ENCODE results near the gene TUG1.

Gene TUG1

DNA sequence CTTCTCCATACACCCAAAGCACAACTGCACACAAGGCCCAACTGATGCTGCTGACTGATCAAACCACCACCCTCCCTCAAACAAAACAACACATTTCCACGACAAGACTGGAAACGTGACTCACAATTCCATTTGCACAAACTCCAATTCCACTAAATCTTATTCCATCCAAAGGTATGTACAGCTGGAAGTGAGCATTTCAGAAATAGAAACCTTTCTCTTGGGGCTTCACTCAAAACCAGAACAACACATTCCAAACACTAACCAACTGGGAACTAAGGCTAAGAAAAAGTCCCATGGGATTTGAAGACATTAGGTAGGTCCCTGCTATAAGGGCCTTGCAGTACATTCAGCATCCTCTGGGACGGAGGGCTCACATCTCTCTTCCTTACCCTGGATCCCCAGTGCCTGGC lies 20.1 kb upstream of the TUG1 start:
- FAIRE-seq: no peak

GRCh38 chr22:30949934-30950660 lies 19.0 kb upstream of the TUG1 start:
- FAIRE-seq: no peak

- no peak for FAIRE-seq
These were observed 15.9 kb upstream of the TUG1 start for GRCh38 chr22:30953206-30953605.

DNA sequence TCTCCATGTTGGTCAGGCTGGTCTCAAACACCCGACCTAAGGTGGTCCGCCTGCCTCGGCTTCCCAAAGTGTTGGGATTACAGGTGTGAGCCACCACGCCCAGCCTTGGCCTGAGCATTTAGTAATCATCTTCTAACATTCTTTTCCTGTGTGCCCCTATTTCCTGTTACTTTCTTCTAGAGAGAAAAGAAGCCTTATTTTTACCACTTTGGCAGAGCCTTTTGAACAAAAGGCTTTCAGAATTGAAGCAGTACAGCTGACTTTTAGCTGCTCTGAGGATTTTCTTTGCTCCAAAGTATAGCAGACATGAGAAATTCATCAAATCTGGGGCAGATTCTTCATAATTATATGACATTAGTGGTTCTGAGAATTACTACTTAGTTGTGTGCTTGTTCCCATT lies 13.9 kb upstream of the TUG1 start:
- no peak for FAIRE-seq

DNA sequence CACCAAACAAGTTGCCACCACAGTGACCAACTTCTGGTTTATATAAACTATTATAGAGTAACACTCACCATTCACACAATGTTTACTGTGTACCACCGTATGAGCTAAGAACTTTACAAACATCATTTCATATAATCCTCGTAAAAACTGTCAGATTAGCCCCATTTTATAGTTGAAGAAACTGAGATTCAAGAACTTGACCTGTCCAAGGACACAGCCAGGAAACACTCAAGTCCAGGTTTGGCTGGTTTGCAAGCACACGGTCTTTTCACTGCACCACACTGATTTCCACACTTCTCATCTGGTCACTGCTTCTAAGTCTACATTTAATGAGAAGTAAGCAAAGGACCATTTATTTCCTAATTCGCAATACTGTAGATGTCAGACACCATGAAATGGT lies 4.2 kb upstream of the TUG1 start:
- FAIRE-seq: no peak

DNA sequence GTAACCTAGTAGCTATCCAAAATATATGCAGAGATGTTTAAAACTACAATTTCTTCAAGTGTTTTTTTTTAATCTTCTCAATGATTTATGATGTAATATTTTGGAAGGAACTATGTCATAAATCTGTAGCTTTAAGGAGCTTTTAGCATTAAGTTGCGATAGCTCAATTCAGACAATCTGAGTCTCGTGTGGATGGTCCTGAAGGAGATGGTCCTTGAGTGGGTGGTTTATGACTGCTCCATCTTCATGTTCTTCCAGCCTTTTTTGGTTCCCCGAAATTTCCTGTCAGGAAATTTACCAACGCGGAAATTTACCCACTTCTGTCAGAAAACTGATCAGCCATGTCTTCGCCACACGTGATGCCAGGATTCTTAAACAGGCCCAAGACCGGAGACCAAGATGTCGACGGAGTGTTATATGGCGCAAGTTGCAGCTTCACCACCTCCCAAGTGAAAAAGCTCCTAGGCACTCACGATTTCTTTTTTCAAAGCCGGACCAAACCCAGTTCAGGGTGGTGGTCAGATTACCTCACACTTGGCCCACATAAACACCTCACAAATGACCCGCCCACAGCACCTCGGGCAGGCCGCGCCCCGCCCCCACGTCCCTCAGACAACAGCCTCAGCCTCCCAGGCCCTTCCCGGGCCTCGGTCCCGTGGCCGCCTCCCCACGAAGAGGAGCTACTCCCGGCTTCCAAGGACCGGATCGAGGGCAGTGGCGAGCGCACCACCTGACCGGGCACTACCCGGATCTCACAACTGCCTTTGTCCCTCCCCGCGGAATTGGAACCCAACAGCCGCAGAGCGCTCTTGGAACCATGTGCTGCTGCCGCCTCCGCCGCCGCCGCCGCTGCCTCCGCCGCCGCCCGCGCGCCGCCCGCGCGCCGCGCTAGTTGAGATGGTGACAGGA lies 796 bp upstream of the TUG1 start, which contains the start of gene MORC2:
Gene MORC2 (minus strand): TSS at position 760 of the 909 bp plus-strand sequence. CDS start 885 bp downstream, outside the sequence.
- FAIRE-seq: no peak

DNA sequence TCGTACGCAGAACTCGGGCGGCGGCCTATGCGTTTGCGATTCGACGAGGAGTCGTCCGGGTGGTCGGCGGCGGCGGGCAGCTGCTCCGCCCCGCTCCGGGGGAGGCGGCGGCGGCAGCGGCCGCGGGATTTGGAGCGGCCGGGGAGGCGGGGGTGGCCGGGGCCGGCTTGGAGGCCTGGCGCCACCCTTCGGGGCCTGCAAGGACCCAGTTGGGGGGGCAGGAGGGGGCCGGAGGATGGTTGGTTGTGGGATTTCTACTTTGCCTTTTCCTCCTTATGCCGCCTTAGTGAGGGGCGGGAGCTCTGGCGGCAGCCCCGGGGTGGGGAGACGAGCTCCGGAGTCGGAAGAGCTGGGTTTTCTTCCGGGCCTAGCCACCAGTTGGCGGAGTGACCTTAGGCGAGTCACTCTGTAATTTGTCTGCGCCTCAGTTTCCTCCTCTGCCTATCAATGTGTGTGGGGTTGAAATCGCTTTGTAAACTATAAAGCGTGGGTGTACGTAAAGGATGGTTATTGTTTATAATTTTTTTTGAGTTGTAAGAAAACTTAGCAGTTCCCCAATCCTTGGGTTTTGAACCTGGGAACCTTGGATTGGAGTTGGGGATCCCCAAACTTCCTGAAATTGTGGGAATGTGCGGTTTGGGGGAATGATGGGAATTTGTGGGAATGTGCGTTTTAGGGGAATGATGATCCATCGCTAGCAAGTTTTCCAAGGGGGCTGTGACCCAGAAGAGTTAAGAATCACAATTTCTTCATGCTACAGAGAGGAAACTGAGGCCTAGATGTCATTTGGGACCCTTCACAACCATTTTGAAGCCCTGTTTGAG lies 679 bp downstream of the TUG1 start:
- FAIRE-seq: no peak

GRCh38 chr22:30970356-30970746 lies 1.3 kb downstream of the TUG1 start:
- no peak for FAIRE-seq

- no peak for FAIRE-seq
These were observed 9.4 kb downstream of the TUG1 start for GRCh38 chr22:30978304-30978962.

- no peak for FAIRE-seq
These were observed 10.9 kb downstream of the TUG1 start for GRCh38 chr22:30979932-30980331.

DNA sequence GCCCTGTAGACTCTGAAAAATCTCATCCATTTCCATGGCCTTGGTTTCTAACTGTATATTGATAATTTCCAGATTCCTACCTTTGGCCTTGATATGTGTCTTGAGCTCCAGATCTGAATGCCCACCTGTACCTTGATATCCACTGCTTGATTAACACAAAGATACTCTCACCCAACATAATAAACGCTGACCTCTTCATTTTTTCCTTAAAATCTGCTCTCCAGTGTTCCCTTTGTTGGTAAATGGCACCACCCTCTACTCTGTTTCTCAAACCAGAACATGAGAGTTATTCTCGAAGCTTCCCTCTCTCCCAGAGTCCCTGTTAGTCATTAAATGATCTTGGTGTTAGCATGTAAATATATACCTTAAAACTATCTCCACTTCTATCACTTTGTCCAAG lies 13.4 kb downstream of the TUG1 start:
- FAIRE-seq: no peak

DNA sequence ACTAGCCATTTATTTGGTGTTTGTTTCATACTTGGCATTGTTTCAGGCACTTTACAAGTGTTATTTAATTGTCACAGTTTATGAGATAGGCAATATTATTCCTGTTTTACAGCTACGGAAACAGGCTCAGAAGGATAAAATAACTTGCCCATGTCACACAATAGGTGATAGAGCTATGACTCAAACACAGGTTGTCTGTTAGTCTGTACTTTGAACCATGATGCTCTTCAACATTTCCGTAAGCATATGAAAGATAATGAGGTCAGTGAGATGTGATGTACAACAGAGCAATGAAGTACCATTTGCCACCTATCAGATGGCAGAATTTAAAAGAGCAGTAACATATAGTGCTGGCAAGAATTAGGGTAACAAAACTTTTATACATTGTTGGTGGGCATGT lies 15.3 kb downstream of the TUG1 start:
- FAIRE-seq: no peak

GRCh38 chr22:30985561-30986208 lies 16.6 kb downstream of the TUG1 start:
- FAIRE-seq: no peak

GRCh38 chr22:30989474-30989873 lies 20.4 kb downstream of the TUG1 start:
- FAIRE-seq: no peak

GRCh38 chr22:30990690-30991089 lies 21.6 kb downstream of the TUG1 start:
- FAIRE-seq: no peak

GRCh38 chr22:30992565-30992964 lies 23.5 kb downstream of the TUG1 start:
- FAIRE-seq: no peak

GRCh38 chr22:30994960-30995359 lies 25.9 kb downstream of the TUG1 start:
- FAIRE-seq: no peak

- FAIRE-seq: no peak
These were observed 27.4 kb downstream of the TUG1 start for GRCh38 chr22:30996462-30996861.

- no peak for FAIRE-seq
These were observed 29.3 kb downstream of the TUG1 start for GRCh38 chr22:30998329-30998728.

DNA sequence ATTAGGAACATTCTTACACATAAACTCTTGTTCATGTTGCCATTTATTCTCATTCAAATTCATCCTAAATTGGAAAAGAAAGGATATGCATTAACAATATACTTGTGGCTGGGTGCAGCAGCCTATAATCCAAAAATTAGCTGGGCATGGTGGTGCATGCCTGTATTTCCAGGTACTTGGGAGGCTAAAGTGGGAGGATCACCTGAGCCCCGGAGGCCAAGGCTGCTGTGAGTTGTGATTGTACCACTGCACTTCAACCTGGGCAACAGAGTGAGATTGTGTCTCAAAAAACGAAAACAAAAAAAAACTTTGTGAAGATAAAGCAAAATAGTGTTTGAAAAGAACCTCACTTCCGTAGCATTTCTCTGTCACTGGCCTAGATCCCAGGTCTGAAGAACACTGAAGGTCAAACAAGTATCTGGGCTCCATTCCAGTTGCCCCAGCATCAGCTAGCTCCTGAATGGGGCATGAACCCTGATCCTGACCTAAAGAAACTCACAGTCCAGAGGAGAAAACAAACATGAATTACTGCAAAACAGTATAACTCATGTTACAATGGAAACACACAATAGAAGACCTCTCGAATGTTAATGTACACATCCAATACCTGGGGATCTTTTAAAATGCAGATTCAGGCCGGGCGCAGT lies 32.2 kb downstream of the TUG1 start:
- FAIRE-seq: no peak

DNA sequence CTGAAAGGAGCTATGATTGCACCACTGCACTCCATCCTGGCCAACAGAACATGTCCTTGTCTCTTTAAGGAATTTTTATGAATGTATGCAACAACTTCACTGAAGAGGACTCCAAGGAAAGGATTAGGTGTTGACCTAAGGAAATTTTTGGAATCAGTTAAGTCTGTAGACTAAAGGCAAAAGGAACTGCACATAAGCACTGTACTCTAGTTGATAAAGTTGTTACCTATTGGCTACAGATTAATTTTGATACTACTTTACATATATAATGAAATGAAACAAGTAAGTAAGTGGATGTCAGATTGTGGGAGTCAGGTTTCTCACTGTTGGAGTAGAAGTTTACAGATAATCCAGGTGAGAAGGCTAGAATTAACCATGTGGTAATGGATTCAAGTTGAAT lies 36.5 kb downstream of the TUG1 start:
- FAIRE-seq: no peak
